ENCODE results near the gene RUFY3. TPM values are rescaled to one million over a fixed set of nuclear protein-coding genes. Genes with fewer than 3 reads are reported as not detected.

RUFY3 gene, protein sequence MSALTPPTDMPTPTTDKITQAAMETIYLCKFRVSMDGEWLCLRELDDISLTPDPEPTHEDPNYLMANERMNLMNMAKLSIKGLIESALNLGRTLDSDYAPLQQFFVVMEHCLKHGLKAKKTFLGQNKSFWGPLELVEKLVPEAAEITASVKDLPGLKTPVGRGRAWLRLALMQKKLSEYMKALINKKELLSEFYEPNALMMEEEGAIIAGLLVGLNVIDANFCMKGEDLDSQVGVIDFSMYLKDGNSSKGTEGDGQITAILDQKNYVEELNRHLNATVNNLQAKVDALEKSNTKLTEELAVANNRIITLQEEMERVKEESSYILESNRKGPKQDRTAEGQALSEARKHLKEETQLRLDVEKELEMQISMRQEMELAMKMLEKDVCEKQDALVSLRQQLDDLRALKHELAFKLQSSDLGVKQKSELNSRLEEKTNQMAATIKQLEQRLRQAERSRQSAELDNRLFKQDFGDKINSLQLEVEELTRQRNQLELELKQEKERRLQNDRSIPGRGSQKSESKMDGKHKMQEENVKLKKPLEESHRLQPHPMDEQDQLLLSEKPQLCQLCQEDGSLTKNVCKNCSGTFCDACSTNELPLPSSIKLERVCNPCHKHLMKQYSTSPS
- 63.2 and 80.9 TPM in 2 replicates for total RNA-seq (ENCODE audit: low replicate concordance)

DNA sequence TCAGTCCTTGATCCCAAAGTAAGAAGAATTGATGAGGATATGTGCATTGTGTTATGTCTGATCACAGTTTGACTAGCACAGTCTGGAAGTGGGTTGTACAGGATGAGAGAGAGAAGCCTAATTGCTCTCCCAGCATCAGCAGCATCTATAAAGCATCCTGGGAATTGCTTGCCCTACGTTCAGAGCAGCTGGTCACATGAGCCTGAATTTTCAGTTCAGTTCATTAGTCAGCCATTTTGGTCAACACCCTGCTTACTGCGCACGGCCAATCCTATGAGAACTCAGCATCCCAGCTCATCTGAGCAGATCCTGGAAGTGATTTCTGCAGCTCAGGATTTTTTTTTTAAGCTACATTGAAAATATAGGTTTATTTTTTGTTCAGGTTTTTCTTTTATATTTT, at the start of gene RUFY3:
Gene RUFY3, plus strand, starts transcription at position 218 of the 400 bp plus-strand sequence. CDS start 610 bp downstream, outside the sequence.
- no peaks in the 10 kb centered on the region for H4K20me1 ChIP-seq (ENCODE audit: low read depth)
- peaks cover 9% of the 10 kb centered on the region for H3K36me3 Mint-ChIP-seq
- no peak within 1 kb of the TSS for H3K27ac ChIP-seq
- H2AFZ ChIP-seq (replicated peaks) = peak within 1 kb of the TSS; percentile 19
- H3K4me1 Mint-ChIP-seq = peaks cover 27% of the 10 kb centered on the region
- peaks cover 72% of the 10 kb centered on the region for H3K79me2 ChIP-seq (ENCODE audit: low read depth)
- no peaks in the 10 kb centered on the region for H3K9me3 Mint-ChIP-seq
- no peak within 1 kb of the TSS for H3K9ac ChIP-seq
- H3K27me3 Mint-ChIP-seq (ENCODE audit: insufficient read depth, low read depth) = peaks cover 5% of the 10 kb centered on the region
- H3K27ac Mint-ChIP-seq = peak within 1 kb of the TSS; percentile 96
- peak within 1 kb of the TSS; percentile 89 for H3K4me3 Mint-ChIP-seq
- H3K9me3 ChIP-seq (ENCODE audit: low read depth) = no peaks in the 10 kb centered on the region
- DNase-seq (ENCODE audit: low spot score) = peak; percentile 48
- peak within 1 kb of the TSS; percentile 36 for H3K4me2 ChIP-seq
- peak within 1 kb of the TSS; percentile 0 for H3K4me3 ChIP-seq
- H3F3A ChIP-seq (ENCODE audit: low read depth) = no peaks in the 10 kb centered on the region
- peaks cover 14% of the 10 kb centered on the region for H3K4me1 ChIP-seq
- no peaks in the 10 kb centered on the region for H3K36me3 ChIP-seq
- TF ChIP-seq EZH2phosphoT487 (IDR thresholded peaks at IDR 0.05) (no peak), EZH2 (IDR thresholded peaks at IDR 0.05) (no peak)
- TF ChIP-seq, protein P1, sequence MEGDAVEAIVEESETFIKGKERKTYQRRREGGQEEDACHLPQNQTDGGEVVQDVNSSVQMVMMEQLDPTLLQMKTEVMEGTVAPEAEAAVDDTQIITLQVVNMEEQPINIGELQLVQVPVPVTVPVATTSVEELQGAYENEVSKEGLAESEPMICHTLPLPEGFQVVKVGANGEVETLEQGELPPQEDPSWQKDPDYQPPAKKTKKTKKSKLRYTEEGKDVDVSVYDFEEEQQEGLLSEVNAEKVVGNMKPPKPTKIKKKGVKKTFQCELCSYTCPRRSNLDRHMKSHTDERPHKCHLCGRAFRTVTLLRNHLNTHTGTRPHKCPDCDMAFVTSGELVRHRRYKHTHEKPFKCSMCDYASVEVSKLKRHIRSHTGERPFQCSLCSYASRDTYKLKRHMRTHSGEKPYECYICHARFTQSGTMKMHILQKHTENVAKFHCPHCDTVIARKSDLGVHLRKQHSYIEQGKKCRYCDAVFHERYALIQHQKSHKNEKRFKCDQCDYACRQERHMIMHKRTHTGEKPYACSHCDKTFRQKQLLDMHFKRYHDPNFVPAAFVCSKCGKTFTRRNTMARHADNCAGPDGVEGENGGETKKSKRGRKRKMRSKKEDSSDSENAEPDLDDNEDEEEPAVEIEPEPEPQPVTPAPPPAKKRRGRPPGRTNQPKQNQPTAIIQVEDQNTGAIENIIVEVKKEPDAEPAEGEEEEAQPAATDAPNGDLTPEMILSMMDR (IDR thresholded peaks at IDR 0.05) = no peak
- H3K27me3 ChIP-seq = no peaks in the 10 kb centered on the region

DNA sequence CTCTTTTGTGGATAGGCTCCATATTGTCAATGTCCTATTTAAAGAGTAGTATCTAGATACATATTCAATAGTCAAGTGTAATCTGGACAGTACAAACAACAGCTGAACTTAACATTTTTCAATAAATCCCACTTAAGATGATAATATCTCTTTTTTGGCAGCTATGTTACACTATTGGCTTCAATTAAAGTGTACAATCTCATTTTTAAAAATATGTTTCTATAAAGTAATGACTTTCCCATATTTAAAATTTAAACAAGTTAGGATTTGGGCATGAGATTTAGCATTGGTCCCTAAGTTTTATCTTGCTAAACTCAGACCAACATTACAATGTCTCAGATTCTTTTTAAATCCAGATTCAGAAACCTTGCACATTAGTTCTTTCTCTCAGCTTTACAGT, 47.6 kb upstream of the RUFY3 start:
- H3K4me2 ChIP-seq = no peak overlapping the region
- no peak overlapping the region for H3K27ac Mint-ChIP-seq
- no peaks in the 10 kb centered on the region for H3K4me1 ChIP-seq
- H3K27me3 ChIP-seq = no peaks in the 10 kb centered on the region
- no peaks in the 10 kb centered on the region for H3K36me3 ChIP-seq
- no peaks in the 10 kb centered on the region for H3K9me3 Mint-ChIP-seq
- H3K36me3 Mint-ChIP-seq = no peaks in the 10 kb centered on the region
- no peak overlapping the region for H2AFZ ChIP-seq (replicated peaks)
- no peak overlapping the region for H3K4me3 Mint-ChIP-seq
- no peak for DNase-seq (ENCODE audit: low spot score)
- no peaks in the 10 kb centered on the region for H4K20me1 ChIP-seq (ENCODE audit: low read depth)
- H3K79me2 ChIP-seq (ENCODE audit: low read depth) = no peaks in the 10 kb centered on the region
- no peaks in the 10 kb centered on the region for H3F3A ChIP-seq (ENCODE audit: low read depth)
- H3K27me3 Mint-ChIP-seq (ENCODE audit: insufficient read depth, low read depth) = no peaks in the 10 kb centered on the region
- H3K4me1 Mint-ChIP-seq = no peaks in the 10 kb centered on the region
- no peak overlapping the region for H3K4me3 ChIP-seq
- TF ChIP-seq EZH2phosphoT487 (IDR thresholded peaks at IDR 0.05) (no peak), EZH2 (IDR thresholded peaks at IDR 0.05) (no peak)
- TF ChIP-seq, protein P1 (IDR thresholded peaks at IDR 0.05) = no peak
- no peak overlapping the region for H3K9ac ChIP-seq
- no peaks in the 10 kb centered on the region for H3K9me3 ChIP-seq (ENCODE audit: low read depth)
- H3K27ac ChIP-seq = no peak overlapping the region

DNA sequence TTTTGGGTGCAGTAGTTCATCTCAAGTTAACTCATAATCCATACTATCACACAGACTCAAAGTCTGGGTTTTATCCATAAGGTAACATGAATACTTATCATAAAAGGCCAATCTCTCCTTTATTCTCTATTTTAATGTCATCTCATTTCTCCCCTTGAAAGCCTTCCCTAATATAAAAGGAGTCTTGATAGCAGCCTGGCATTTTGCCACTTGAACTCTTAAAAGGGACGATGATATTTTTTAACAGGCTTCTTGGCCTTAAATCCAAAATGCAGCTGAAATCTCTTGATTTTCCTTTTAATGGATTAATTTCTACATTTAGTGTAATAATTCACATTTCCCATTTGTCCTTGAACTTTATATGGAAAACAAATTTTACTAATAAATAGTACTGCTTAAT, 47.0 kb upstream of the RUFY3 start:
- Histone ChIP-seq H3F3A (ENCODE audit: low read depth) (no peaks in the 10 kb centered on the region), H3K79me2 (ENCODE audit: low read depth) (no peaks in the 10 kb centered on the region), H4K20me1 (ENCODE audit: low read depth) (no peaks in the 10 kb centered on the region), H3K4me2 (no peak overlapping the region), H3K27ac (no peak overlapping the region), H3K9ac (no peak overlapping the region), H3K36me3 (no peaks in the 10 kb centered on the region), H3K4me1 (no peaks in the 10 kb centered on the region), H3K4me3 (no peak overlapping the region), H3K27me3 (no peaks in the 10 kb centered on the region), H2AFZ (replicated peaks) (no peak overlapping the region), H3K9me3 (ENCODE audit: low read depth) (no peaks in the 10 kb centered on the region)
- Mint-ChIP-seq H3K4me1 (no peaks in the 10 kb centered on the region), H3K9me3 (no peaks in the 10 kb centered on the region), H3K27me3 (ENCODE audit: insufficient read depth, low read depth) (no peaks in the 10 kb centered on the region), H3K36me3 (no peaks in the 10 kb centered on the region), H3K27ac (no peak overlapping the region), H3K4me3 (no peak overlapping the region)
- no peak for TF ChIP-seq EZH2 (IDR thresholded peaks at IDR 0.05)
- TF ChIP-seq, protein P1 (IDR thresholded peaks at IDR 0.05) = no peak
- TF ChIP-seq EZH2phosphoT487 (IDR thresholded peaks at IDR 0.05) = no peak
- DNase-seq (ENCODE audit: low spot score) = no peak
